IMR-90 (cell line): ENCODE data around the gene LRP3. TPM values are rescaled to one million over a fixed set of nuclear protein-coding genes. Genes with fewer than 3 reads are reported as not detected.
A peak's percentile ranks its signal among the peaks of the same experiment; 100 is the strongest.

Experiments
- ATAC-seq: fragments of 200-7000 bp; cut with Tn5 transposase; 2 replicates; pipeline ENCODE4 v1.9.1; 2020; ENCODE audit warnings: low read depth, mild to moderate bottlenecking, moderate library complexity
- BruUV-seq: library from RNA; stranded (reverse); fragments of 400-500 nt; replicated peaks from 2 replicates; lab custom pipeline; 2021; lab: Mats Ljungman, UMichigan
- CTCF ChIA-PET: fragments of 300-600 bp; formaldehyde crosslinking; extraction: SDS; loops from one replicate; lab custom pipeline; 2021; ENCODE audit warnings: antibody characterized with exemption; lab: Yijun Ruan, JAX
- POLR2A ChIA-PET: fragments of 300-600 bp; sonication (Branson Sonifier 250); formaldehyde crosslinking; loops from one replicate; lab custom pipeline; 2022; ENCODE audit warnings: antibody characterized with exemption; ENCODE audit not compliant: unreplicated experiment; lab: Charles Lee
- DNase-seq: peaks from one replicate; pipeline ENCODE4 v3.0.0; 2013
- H2AFZ ChIP-seq: replicated peaks from 2 replicates; pipeline ENCODE3; 2013; ENCODE audit warnings: low read length, mild to moderate bottlenecking; ENCODE audit not compliant: poor library complexity
- H2AK5ac ChIP-seq: 2 replicates; pipeline ENCODE4 v1.6.1; 2013; ENCODE audit warnings: low read depth, low read length, inconsistent platforms
- H2AK9ac ChIP-seq: replicated peaks from 2 replicates; pipeline ENCODE3; 2013; ENCODE audit warnings: mild to moderate bottlenecking, low read depth, low read length, moderate library complexity; ENCODE audit not compliant: poor library complexity
- H2BK120ac ChIP-seq: 2 replicates; pipeline ENCODE4 v1.6.1; 2013; ENCODE audit warnings: low read depth, low read length, inconsistent platforms
- H2BK15ac ChIP-seq: 3 replicates; pipeline ENCODE4 v1.6.1; 2013; ENCODE audit warnings: low read depth, low read length, inconsistent platforms
- H2BK20ac ChIP-seq: 2 replicates; pipeline ENCODE4 v1.6.1; 2013; ENCODE audit warnings: low read depth, mild to moderate bottlenecking, inconsistent platforms, low read length, moderate library complexity
- H2BK5ac ChIP-seq: 2 replicates; pipeline ENCODE4 v1.6.1; 2013; ENCODE audit warnings: mild to moderate bottlenecking, low read depth, low read length, inconsistent platforms; ENCODE audit not compliant: poor library complexity, severe bottlenecking
- H3K14ac ChIP-seq: replicated peaks from 2 replicates; pipeline ENCODE4 v1.6.1; 2013; ENCODE audit warnings: low read depth, low read length, inconsistent platforms
- H3K18ac ChIP-seq: 2 replicates; pipeline ENCODE4 v1.6.1; 2013; ENCODE audit warnings: low read depth, low read length, control low read depth
- H3K23ac ChIP-seq: 2 replicates; pipeline ENCODE4 v1.6.1; 2013; ENCODE audit warnings: low read depth, low read length, inconsistent platforms
- H3K27ac ChIP-seq: 2 replicates; pipeline ENCODE4 v1.5.1; 2013; ENCODE audit warnings: mild to moderate bottlenecking, control low read depth, low read length; ENCODE audit not compliant: insufficient read depth
- H3K27me3 ChIP-seq: 2 replicates; pipeline ENCODE4 v1.6.1; 2013; ENCODE audit warnings: low read length; ENCODE audit not compliant: control insufficient read depth, insufficient read depth
- H3K36me3 ChIP-seq: 2 replicates; pipeline ENCODE4 v1.6.1; 2013; ENCODE audit warnings: low read length, mixed read lengths; ENCODE audit not compliant: control insufficient read depth, insufficient read depth
- H3K4ac ChIP-seq: 2 replicates; pipeline ENCODE4 v1.6.1; 2013; ENCODE audit warnings: low read depth, low read length, inconsistent platforms
- H3K4me1 ChIP-seq: 2 replicates; pipeline ENCODE4 v1.6.1; 2013; ENCODE audit warnings: low read length, mixed read lengths; ENCODE audit not compliant: control insufficient read depth, insufficient read depth
- H3K4me2 ChIP-seq: 2 replicates; pipeline ENCODE4 v1.6.1; 2013; ENCODE audit warnings: low read depth, mild to moderate bottlenecking, control low read depth, low read length, moderate library complexity
- H3K4me3 ChIP-seq: 2 replicates; pipeline ENCODE4 v1.5.1; 2013; ENCODE audit warnings: low read depth, mild to moderate bottlenecking, control low read depth, low read length, moderate library complexity; ENCODE audit not compliant: insufficient read depth
- H3K56ac ChIP-seq: 2 replicates; pipeline ENCODE4 v1.6.1; 2013; ENCODE audit warnings: low read length, inconsistent platforms; ENCODE audit not compliant: insufficient read depth; ENCODE audit errors: extremely low read depth
- H3K79me1 ChIP-seq, 2 experiments: 2 replicates each; pipeline ENCODE4 v1.6.1; 2013; ENCODE audit warnings: low read length in 2 of 2, inconsistent platforms in 1 of 2, low read depth in 1 of 2
- H3K9ac ChIP-seq: 2 replicates; pipeline ENCODE4 v1.6.1; 2013; ENCODE audit warnings: low read depth, low read length, control low read depth
- H3K9me1 ChIP-seq: 2 replicates; pipeline ENCODE4 v1.6.1; 2013; ENCODE audit warnings: low read length, inconsistent platforms; ENCODE audit not compliant: insufficient read depth
- H3K9me3 ChIP-seq: 2 replicates; pipeline ENCODE4 v1.6.1; 2013; ENCODE audit warnings: low read length; ENCODE audit not compliant: control insufficient read depth, insufficient read depth
- H4K20me1 ChIP-seq: 2 replicates; pipeline ENCODE4 v1.6.1; 2013; ENCODE audit warnings: low read length, inconsistent platforms; ENCODE audit not compliant: insufficient read depth
- H4K5ac ChIP-seq: 2 replicates; pipeline ENCODE4 v1.6.1; 2013; ENCODE audit warnings: mild to moderate bottlenecking, low read depth, low read length, control low read depth
- H4K8ac ChIP-seq, 2 experiments: 2 replicates each; pipeline ENCODE4 v1.6.1; 2013; ENCODE audit warnings: low read depth in 2 of 2, low read length in 2 of 2, control low read depth in 1 of 2, inconsistent platforms in 1 of 2
- H4K91ac ChIP-seq: 2 replicates; pipeline ENCODE4 v1.6.1; 2013; ENCODE audit warnings: low read depth, low read length, inconsistent platforms; ENCODE audit not compliant: insufficient read depth
- FOS ChIP-seq: fragments of 150-350 bp; IDR thresholded peaks from 2 replicates; pipeline ENCODE4 v1.6.1; 2016; ENCODE audit warnings: low read depth, low read length
- SMC3 ChIP-seq: fragments of 150-350 bp; IDR thresholded peaks from 2 replicates; pipeline ENCODE4 v1.6.1; 2016; ENCODE audit warnings: low read depth, mild to moderate bottlenecking, antibody characterized with exemption, low read length, moderate library complexity
- WGBS, 2 experiments: methylation state at CpG; one replicate each; pipeline versions ENCODE4 v1.1.5 to v1.1.7; 2013; ENCODE audit warnings: missing lambda C conversion rate in 2 of 2; ENCODE audit not compliant: insufficient read length in 1 of 2; ENCODE audit errors: extremely low coverage in 2 of 2; 5-methylcytosine and 5-hydroxymethylcytosine counted together
- dilution Hi-C: fragments of 300-500 bp; cut with HindIII; formaldehyde crosslinking; loops from one replicate; pipeline ENCODE4 v1.14.3; 2018; ENCODE audit warnings: low sequenced_read_pairs; ENCODE audit not compliant: unreplicated experiment
- in situ Hi-C: fragments of 300-500 bp; cut with MboI; formaldehyde crosslinking; loops from 3 replicates; pipeline ENCODE4 v1.14.3; 2019; ENCODE audit warnings: low sequenced_read_pairs, inconsistent platforms, mixed read lengths
- intact Hi-C: fragments of 100-400 bp; cut with micrococcal nuclease; formaldehyde crosslinking; loops from 2 replicates; pipeline ENCODE4 v1.10.0; 2022
- polyA plus RNA-seq, 3 experiments: library from polyadenylated mRNA; depleted of rRNA; stranded (reverse); fragments of >200 nt; gene quantifications; 2 replicates each; pipeline ENCODE4 v1.2.3, GENCODE V29; 2012; ENCODE audit warnings: low replicate concordance in 1 of 3
- total RNA-seq: library from RNA; depleted of rRNA; stranded (reverse); fragments of >200 nt; gene quantifications from 2 replicates; pipeline ENCODE4 v1.2.3, GENCODE V29; 2012

The LRP3 gene
- total and polyA plus RNA-seq, 2 of the 4 experiments (the other 2 are of a cell fraction) = 8.4 to 20.2 TPM

- no peaks in the 10 kb centered on the region for H3K79me1 ChIP-seq
- no TSS peak for BruUV-seq
- dilution Hi-C loops (no loop called here), in situ Hi-C loops (no loop called here), intact Hi-C loops (no loop called here)
- H4K8ac ChIP-seq = no peak overlapping the region
- no peak overlapping the region for H2BK5ac ChIP-seq
- no peaks in the 10 kb centered on the region; the same call in 1 of the 2 replicates for H4K20me1 ChIP-seq
- peaks cover 17% of the 10 kb centered on the region; the same call in 1 of the 2 replicates for H3K27me3 ChIP-seq
- no peak overlapping the region for H3K18ac ChIP-seq
- no peak for ATAC-seq
- H3K4me1 ChIP-seq = no peaks in the 10 kb centered on the region
- DNase-seq = no peak
- TF ChIP-seq SMC3 (no peak), FOS (no peak)
- no peak overlapping the region for H4K5ac ChIP-seq
- peak overlapping the region; percentile 32 for H2AFZ ChIP-seq
- H2BK20ac ChIP-seq = no peak overlapping the region
- H2AK5ac ChIP-seq = no peak overlapping the region
- no peak overlapping the region for H3K4me3 ChIP-seq
- no peaks in the 10 kb centered on the region for H3K36me3 ChIP-seq
- WGBS, 2 experiments = 29% methylated on average over 6 of the region's 12 CpGs; no CpG with 5 or more reads in 1 of the 2 experiments
- H3K56ac ChIP-seq = no peak overlapping the region
- H2AK9ac ChIP-seq = no peak overlapping the region
- no peak overlapping the region for H2BK120ac ChIP-seq
- POLR2A ChIA-PET = no interaction called here
- no peaks in the 10 kb centered on the region for H3K9me3 ChIP-seq
- H2BK15ac ChIP-seq = no peak overlapping the region
- H3K9ac ChIP-seq = no peak overlapping the region
- H3K4ac ChIP-seq = no peak overlapping the region
- CTCF ChIA-PET = no interaction called here
- H4K91ac ChIP-seq = no peak overlapping the region
- no peak overlapping the region for H3K4me2 ChIP-seq
- H3K23ac ChIP-seq = no peak overlapping the region
- H3K14ac ChIP-seq = no peak overlapping the region
- H3K9me1 ChIP-seq = no peaks in the 10 kb centered on the region
- no peak overlapping the region for H3K27ac ChIP-seq
Measured at GRCh38 chr19:33216198-33216830, 22.2 kb downstream of the LRP3 start.
